Epithelial cell of prostate (primary cell): Measurements from ENCODE around the gene HSPB2.

ENCODE experiments used
- DNase-seq: peaks from one replicate; pipeline ENCODE4 v3.0.0-alpha.2; 2011; ENCODE audit warnings: low read depth, low spot score
- H3K27ac ChIP-seq: fragments of 450-650 bp; 2 replicates; pipeline ENCODE4 v1.5.1; 2017; ENCODE audit warnings: mild to moderate bottlenecking

Gene HSPB2

DNA sequence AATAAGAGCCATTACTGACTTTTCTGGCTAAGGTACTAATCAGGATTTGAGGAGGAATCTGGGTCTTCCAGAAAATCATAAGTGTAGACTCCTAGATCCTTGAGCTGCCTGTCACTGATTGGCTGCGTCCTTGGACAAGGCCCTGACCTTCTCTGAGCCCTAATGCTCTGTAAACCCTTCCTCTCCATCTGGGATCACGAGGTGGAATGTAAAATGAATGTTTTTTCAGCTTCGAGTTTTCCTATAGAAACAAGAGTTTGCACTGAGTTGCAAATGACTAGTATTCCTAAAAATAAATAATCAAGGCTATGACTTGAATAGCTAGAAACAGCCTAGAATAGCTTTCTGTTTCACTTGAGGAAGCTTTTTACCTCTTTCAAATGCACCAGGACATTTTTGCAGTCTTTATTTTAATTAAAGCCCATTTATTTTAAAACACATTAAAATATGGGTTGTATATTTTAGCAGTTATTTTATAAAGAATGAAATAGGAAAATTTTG, 23.6 kb downstream of the HSPB2 start:
- no peak for DNase-seq
- no peak overlapping the region for H3K27ac ChIP-seq

DNA sequence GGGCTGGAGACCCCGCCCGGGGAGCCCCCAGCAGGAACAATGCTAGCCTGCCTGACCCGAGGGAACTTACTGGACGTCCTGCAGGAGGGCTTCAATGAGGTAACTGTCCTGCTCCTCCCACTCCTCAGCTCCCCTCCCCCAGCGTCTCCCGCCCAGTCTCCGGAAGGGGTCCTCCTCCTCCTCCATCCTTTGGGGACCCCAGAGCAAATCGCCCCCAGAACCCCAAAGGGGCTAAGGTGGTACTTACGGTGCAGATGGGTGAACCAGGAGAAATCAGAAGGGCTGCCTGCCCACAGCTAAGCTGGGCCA, 24.9 kb downstream of the HSPB2 start:
- H3K27ac ChIP-seq: no peak overlapping the region
- DNase-seq: no peak

DNA sequence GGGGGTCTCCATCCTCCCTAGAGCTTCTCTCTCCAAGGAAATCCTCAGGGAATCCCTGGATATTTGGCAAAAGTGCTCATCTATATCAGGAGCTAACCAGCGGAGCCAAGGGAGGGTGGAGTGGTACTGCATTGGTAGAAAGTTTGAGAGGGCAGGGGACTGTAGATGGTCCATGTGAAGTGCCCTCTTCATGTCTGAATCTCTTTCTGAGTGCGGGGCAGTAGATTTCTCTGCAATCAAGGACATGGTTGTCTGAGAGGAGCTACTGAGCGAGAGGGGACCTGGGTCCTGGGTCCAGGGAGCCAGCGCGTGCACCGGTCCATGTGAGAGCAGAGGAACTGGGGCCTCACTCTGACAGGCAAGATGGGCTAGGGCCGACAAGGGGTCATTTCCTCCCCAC, 25.3 kb downstream of the HSPB2 start:
- no peak overlapping the region for H3K27ac ChIP-seq
- DNase-seq: no peak

DNA sequence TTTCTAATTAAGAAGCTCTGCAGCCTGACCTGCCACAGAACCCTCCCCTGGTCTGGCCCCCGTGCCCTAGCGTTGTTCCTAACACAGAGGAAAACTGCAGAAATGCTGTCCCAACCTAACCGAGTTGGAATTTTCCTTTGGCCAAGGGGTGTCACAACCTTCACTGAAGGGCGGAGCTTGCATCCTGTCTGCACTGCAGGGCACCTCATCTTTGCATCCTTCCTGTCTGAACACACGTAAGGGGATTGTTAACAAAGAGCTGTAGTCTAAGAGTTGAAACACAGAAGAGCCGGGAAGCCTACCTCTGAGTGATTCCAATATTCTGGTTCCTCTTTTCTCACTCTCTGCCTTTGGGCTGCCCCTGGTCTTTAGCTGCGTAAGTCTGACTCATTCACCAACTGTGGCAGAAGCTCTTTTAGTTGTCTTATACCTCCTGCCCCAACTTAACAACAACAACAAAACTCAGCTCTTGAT, 26.2 kb downstream of the HSPB2 start:
- H3K27ac ChIP-seq: peak overlapping the region; percentile 40
- no peak for DNase-seq

DNA sequence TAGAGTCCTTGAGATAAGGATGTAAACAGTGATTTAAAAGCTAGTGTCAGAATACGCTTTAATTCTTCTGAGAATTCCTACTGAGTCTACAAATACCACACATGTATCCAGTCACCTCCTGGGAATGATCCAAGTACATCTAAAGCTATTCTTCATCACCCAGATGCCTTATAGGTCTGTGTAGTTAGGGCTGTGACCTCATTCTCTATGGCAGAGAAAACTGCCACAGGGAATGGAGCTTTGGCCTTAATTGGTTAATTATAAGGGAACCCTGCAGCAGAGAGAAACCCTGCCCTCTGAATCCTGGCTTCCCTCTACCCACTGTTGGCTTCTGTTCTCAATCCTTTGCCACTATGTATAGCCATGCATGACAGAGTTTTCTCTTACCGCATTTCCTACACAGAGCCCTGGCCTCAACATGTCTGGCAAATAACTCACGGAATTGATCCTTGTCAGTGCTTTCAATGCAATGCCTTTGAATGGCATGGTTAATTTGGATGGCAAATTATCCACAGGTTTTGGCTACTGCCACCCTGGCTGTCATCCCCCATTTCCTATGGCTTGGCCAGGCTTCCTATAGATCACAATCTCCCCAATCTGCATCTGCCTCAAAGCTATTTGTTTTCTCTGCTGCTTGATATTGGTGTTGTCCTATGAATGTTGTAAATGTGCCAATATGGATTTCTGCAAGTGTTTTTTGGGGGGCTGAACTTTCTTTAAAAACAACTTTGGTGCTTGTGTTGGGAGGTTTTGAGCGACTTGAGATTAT, 27.5 kb downstream of the HSPB2 start:
- DNase-seq: no peak
- H3K27ac ChIP-seq: peak overlapping the region; percentile 40

DNA sequence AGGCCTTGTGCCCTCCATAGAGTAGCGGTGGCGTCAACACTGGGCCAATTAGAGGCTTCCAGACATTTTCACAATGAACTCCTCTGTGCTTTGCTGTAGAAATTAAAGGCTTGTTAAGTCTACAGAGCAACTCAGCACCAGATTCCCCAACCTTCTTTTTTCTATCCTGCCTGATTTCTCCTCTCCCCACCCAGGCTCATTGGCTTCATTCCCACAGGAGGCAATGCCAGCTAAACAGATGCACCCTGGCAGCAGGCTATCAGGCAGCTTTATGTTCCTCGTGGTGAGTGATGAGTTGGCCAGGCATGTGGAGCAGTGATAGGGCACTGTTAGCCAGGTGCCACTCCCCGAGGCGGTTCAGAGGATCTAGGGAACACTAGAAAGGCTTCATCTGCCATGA, 29.4 kb downstream of the HSPB2 start:
- no peak for DNase-seq
- peak overlapping the region; percentile 89 for H3K27ac ChIP-seq

DNA sequence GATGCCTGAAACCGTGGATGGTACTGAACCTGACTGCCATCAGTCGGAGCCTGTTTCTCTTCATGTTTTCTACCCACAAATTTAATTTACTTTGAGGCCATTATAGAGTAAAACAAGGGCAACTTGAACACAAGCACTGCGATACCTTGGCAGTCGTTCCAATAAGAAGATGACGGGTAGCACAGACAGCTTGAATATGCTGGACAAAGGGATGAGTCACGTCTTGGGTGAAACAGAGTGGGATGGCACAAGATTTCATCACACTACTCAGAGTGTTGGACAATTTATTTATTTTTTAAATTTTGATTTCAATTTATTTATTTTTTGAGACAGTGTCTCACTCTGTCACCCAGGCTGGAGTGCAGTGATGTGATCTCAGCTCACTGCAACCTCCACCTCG, 30.3 kb downstream of the HSPB2 start:
- no peak for DNase-seq
- H3K27ac ChIP-seq: peak overlapping the region; percentile 89

DNA sequence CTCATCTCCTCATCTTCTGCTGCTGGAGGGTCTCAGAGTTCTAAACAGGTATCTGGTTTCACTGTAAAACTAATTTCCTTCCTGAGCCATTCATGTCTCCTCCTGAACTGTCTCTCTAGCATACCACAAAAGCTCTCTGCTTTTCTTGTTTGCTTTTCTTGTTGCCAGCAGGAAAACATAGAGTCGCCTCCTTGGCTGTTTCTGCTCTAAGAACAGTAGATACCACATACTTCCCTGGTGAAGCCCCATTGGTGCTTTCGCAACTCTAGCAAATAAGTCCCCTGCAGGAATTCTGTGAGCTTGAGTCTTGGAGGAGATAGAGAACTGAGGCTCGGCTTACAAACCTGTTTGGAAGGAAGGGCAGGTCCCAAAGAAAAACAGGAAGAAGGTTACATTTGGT, 31.6 kb downstream of the HSPB2 start:
- H3K27ac ChIP-seq: peak overlapping the region; percentile 89
- DNase-seq: no peak

DNA sequence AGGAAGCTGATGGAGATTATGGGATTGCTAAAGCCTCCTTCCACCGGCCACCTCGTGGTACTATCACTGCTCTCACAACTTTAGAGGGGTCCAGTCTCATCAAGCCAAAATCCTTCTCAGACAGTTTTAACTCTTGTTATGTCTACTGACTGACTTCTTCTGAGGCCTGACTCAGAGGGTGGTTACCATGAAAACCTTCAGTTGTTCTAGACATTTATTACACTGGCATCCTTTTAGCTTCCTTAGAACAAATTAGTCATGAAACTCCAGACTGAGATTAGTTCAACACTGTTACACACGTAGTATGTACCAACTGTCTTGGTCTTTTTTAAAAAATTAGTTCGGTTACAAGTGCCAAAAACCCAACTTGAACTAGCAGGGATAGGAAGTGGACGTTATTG, 32.1 kb downstream of the HSPB2 start:
- DNase-seq: peak; percentile 77
- H3K27ac ChIP-seq: peak overlapping the region; percentile 89

DNA sequence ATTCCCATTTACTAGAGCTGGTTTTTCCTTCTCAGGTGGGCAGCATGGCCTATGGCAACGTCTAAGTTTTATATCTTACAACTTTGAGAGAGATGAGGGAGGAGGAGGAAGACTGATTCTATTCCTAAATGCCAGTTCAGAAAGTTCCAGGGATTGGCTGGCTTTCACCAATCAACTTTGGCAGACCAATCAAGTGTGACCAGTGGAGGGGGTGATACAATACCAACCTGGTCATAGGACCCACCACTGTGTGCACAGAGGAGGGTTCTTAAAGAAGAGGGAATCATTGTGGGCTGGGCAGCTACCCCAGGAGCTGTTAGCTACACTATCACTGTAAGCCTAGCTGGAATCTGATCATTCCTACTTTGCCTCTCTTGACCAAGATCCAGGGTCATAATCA, 32.7 kb downstream of the HSPB2 start:
- H3K27ac ChIP-seq: peak overlapping the region; percentile 89
- no peak for DNase-seq

DNA sequence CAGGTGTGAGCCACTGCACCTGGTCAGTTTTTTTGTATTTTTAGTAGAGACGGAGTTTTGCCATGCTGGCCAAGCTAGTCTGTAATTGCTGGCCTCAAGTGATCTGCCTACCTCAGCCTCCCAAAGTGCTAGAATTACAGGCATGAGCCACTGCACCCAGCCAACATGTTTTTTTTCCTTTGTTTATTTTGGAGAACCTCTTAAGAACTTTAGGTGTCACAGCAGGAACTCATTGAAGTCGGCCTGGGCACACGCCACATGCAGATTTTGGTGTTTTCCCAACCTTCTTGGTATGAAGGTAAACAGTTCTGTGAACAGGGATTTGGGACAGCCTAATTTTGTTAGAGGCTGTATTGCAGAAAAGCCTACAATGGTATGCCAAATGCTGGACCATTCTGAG, 34.0 kb downstream of the HSPB2 start:
- DNase-seq: no peak
- no peak overlapping the region for H3K27ac ChIP-seq

DNA sequence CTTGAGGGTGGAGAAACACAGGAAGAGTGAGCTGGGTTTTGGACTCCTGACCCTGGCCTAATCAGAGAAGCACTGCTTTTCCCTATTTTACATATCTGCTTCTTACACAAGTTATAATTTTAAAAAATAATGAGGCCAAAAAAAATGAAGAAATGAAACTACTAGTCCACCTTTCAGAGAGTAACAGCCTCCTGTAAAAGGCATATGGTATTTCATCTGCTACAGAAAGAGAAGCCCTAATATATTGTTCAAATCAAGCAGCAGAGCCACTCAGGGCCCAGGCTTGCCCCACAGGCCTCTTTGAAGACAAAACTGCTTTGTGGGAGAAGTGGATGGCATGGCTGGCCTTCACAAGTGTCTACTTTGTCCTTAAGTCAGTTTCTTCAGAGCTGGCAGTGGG, 34.6 kb downstream of the HSPB2 start:
- no peak overlapping the region for H3K27ac ChIP-seq
- no peak for DNase-seq

DNA sequence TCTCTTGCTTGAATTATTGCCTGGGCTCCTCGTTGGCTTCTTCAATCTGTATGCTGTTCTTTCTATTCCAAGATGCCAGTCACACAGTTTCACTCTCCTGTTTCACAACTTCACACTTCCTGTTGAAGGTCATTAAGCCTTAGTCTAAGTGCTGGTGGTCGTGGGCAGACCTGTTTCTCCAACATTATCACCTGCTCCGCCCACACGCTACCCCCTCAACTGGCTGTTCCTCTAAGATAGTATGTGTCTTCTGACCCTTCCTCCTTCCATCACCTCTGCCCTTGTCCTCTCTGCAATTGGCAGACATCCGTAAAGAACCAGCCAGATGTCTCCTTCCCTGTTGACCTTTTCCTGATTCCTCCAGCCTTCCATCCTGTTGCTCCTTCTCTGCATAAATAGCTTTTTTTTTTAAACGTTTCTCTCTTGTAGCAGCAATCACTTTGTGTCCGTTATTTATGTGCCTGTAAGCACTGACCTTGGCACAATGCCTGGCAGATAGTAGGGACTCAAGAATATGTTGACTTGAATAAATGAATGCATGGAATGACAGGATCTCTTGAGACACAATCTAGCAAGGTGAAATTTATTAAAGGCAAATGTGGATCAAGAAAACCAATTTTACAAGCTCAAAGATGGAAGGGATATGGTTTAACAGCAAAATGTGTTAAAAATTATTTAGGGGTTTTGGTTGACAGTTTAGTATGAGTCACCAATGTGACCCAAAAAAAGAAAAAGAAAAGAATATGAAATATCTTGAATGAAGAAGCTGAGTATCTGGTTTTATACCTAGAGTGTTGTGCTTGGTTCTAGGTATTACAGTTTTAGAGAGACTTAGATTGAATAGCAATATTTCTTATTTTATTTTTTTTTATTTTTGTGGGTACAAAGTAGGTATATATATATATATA, 37.2 kb downstream of the HSPB2 start:
- no peak for DNase-seq
- H3K27ac ChIP-seq: no peak overlapping the region

DNA sequence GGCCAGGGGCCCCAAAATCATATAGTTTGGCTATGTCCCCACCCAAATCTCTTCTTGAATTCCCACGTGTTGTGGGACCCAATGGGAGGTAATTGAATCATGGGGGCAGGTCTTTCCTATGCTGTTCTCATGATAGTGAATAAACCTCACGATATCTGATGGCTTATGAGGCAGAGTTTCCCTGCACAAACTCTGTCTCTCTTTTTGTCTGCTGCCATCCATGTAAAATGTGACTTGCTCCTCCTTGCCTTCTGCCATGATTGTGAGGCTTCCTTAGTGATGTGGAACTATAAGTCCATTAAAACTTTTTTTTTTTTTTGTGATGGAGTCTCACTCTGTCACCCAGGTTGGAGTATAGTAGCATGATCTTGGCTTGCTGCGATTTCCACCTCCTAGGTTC, 39.0 kb downstream of the HSPB2 start:
- no peak for DNase-seq
- no peak overlapping the region for H3K27ac ChIP-seq

DNA sequence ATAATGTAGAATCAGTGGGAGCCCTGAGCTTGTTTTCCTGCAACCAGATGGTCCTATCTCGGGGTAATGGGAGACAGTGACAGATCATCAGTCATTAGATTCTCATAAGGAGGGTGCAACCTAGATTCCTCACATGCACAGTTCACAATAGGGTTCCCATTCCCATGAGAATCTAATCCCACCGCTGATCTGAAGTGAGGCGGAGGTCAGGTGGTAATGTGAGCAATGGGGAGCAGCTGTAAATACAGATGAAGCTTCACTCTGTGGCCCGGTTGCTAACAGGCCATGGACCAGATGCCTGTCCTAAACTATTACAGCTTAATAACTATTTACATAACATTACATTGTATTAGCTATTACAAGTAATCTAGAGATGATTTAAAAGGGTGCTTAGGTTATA, 41.6 kb downstream of the HSPB2 start:
- no peak for DNase-seq
- H3K27ac ChIP-seq: no peak overlapping the region

DNA sequence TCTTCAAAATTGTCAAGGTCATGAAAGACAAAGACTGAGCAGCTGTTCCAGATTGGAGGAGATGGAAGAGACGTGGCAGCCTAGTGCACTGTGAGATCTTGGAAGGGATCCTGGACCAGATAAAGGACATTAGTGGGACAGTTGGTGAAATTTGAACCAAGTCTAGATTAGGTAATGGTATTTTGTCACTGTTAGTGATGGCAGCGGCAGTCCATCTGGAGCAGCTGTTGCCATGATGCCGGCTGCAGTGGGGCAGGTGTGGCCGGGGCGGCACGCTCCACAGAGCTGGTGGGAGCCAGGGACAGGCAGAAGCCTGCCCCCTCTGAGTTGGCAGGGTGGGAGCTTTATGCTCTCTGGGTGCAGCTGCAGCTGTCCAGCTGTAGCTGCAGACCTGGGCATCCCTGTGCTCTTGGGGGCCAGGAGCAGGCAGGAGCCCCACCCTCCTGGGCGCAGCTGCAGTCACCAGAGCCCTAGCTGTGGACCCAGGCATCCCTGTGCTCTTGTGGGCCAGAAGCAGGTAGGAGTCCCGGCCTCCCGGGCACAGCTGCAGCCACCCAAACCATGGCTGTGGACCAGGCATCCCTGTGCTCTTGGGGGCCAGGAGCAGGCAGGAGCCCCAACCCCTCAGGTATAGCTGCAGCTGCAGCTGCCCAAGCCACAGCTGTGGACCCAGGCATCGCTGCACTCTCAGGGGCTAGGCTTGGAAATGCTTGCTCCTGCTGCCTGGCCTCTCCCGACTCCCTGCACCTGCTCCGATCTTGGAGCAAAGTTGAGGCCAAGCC, 45.3 kb downstream of the HSPB2 start:
- no peak for DNase-seq
- H3K27ac ChIP-seq: no peak overlapping the region

DNA sequence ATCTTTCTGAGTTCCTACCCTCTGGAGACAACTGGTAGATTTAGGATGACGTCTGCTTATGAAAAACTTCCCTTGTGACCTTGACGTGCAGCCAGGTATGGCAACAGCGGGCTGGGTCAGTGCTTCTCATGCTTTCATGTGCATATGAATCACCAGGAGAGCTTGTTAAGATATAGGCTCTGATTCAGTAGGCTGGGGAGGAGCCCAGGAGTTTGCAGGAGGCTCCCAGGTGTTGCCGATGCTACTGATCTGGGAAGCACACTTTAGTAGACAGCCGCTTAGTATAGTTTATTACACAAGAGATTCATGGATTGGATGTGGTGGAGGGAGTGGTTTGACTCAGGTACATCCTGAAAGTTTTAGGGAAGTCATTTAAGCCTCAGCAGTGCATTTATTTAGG, 48.4 kb downstream of the HSPB2 start:
- H3K27ac ChIP-seq: peak overlapping the region; percentile 92
- DNase-seq: peak; percentile 99

DNA sequence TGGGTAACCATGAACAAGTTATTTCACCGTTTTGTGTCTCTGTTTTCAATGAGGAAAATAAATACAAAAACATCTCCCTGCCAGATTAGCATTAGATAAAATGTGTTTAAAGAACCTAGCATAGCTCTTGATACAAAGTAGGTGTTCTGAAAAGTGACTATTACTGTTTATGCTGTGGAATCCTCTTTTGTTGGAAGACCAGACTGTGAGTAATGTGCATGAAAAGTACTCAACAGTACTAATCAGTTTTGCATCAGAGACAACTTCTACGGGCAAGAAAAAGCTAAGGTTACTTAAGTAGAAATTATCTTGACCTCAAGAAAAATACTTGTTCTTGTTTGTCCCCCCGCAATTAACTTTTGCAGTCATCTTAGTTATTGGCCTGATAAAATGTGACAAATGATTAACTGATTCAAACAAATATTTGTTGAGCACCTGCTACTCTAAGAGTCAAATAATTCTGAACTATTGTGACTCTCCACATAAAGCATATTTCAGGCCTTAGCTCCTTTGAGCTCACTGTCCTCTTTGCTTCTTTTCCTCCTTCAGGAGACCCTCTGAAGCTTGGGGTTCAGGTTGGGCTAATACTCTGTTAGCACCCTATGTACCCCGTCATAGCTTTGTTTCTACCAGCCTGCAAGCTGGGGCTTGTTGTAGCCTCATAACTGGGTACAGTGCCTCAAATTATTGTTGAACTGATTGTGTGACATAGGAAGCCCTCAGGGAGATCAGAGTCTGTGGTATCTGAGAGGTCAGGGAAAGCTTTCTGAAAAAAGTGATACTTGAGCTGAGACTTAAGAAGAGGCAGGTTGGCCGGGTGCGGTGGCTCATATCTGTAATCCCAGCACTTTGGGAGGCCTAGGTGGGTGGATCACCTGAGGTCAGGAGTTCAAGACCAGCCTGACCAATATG, 49.1 kb downstream of the HSPB2 start:
- peak overlapping the region; percentile 92 for H3K27ac ChIP-seq
- no peak for DNase-seq
